NCI-H1930 (cell line): Measurements from ENCODE around the gene TGFB1.
A peak's percentile ranks its signal among the peaks of the same experiment; 100 is the strongest.
"Not testable (repeated sequence)": the region's sequence is repeated elsewhere in the genome, so short reads cannot be mapped to it uniquely, and the experiment has no call there.

Source experiments
- DNase-seq, 2 experiments: peaks; one replicate each; lab custom pipeline; 2025; lab: John Stamatoyannopoulos, UW

The TGFB1 gene

DNA sequence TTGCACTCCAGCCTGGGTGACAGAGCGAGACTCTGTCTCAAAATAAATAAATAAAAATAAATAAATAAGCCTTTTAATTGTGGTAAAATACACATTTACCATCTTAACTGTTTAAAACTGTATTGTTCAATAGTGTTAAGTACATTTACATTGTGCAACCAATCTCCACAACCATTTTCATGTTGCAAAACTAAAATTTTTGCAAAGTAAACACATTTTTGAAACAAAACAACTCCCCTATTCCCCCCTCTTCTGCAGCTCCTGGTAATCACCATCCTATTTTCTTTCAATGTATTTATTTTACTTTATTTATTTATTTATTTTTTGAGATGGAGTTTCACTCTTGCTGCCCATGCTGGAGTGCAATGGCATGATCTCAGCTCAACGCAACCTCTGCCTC lies 16.0 kb upstream of the TGFB1 start:
- DNase-seq: no peak

GRCh38 chr19:41367848-41368301 lies 14.2 kb upstream of the TGFB1 start:
- DNase-seq: no peak

- no peak for DNase-seq
Measured at GRCh38 chr19:41366089-41366488, 12.4 kb upstream of the TGFB1 start.

- no peak for DNase-seq
Measured at GRCh38 chr19:41364524-41365391, 11.0 kb upstream of the TGFB1 start.

DNA sequence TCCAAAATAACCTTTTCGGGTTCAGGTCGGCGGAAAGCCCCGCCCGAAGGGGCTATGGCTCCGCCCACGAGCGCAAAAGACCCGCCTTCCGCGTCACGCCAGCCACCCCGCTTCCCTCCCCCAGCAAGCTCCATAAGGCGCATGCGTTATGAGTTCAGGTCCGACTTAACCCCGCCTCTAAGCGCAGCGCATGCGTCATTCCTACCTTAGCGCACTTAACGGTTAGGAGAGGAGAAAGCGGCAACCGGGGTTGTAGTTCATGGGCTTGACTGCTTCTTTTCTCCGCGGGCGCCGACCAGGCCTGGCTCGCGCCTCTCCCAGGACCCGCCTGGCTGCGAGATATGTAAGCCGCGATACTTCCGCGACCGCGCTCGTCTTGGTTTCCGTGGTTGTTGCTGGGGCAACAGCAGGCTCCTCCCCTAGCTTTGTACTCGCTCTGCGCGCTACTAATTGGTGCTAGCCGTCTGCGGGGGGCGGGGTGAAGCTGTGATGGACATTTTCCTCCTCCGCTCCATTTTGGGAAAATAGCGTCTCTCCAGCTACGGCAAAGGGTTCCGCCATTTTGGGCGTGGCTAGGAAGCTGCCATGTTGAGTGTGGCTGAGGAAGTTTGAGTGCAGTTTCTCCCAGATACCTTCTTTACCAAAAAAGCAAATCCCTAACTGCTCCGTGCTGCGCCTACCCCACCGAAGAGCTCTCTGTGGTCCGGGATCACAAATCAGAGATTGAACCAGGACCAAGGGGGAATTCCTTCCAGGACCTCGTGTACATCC lies 10.2 kb upstream of the TGFB1 start, which contains the start of gene B9D2:
B9D2 (minus strand) TSS at position 397 of the 771 bp plus-strand sequence. CDS start 630 bp downstream, outside the sequence.
- peak; percentile 98 to 99 for DNase-seq

DNA sequence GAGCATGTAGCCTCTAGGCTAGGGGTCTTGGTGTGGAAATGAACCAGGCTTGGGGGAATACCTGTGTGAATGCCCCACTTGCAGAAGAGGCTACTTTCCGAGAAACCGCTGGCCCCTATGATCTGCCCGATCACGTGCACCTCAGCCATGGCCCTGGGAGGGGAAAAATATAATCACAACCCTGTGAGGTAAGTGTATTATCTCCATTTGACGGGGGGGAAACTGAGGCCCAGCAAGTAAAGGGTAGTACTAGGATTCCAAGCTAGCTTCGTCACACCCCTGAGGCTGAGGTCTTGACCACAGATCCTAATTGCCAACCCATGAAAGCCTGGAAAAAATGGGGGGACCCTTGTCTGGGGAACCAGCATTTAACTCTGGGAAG lies 9.6 kb upstream of the TGFB1 start:
- no peak for DNase-seq

GRCh38 chr19:41362143-41362847 lies 8.6 kb upstream of the TGFB1 start:
- no peak for DNase-seq

GRCh38 chr19:41359741-41360140 lies 6.0 kb upstream of the TGFB1 start:
- DNase-seq: no peak

GRCh38 chr19:41357746-41358145 lies 4.0 kb upstream of the TGFB1 start:
- DNase-seq: no peak

DNA sequence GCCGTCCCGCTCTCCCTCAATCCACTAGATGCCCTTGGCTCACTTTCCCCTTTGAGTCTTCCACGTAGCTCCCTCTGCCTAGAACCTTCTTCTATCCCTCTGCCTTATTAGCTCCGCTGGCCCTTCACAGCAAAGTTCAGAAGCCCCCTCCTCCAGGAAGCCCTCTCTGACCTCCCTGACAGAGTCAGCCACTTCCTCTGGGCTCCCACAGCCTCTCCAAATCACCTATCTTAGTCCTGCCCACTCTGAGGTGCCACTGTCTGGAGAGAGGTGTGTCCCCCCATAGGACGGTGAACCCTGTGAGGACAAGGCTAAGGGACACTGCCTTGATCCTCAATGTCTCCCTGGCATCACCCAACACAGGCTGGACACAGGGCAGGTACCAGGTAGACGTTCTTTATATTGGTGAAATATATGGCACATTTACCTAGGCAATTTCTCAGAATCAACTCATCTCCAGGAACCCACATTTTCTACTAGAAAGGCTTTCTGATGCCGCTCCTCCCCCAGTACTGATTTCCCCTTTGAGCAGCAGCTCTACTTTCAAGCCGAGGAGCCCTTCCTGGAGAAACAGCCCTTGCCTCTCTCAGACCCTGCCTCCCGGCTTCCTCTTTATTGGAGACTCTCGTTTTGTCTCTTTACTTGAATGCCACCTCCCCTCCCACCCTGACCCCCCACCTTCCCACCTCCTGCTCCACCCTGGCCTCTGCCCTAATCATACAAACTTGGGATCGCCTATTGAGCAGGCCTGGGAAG lies 3.4 kb upstream of the TGFB1 start:
- no peak for DNase-seq

DNA sequence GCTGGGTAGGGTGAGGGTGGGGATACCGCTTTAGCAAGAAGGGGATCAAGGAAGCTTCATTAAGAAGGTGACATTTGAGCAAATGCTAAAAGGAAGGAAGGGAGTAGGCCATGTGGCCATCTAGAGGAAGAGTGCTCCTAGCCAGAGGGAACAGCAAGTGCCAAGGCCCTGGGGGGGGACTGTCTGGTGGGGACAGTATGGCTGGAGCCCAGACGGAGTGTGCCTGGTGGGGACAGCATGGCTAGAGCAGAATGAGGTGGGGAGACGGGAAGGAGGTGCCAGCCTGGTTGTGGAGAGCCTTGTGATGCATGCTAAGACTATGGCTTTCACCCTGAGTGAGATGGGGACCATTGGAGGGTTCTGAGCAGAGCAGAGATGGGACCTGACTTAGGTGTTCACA lies 2.1 kb upstream of the TGFB1 start:
- no peak for DNase-seq

- DNase-seq: no peak
Measured at GRCh38 chr19:41355035-41355434, 1.3 kb upstream of the TGFB1 start.

GRCh38 chr19:41354343-41354953 lies 726 bp upstream of the TGFB1 start:
- DNase-seq: no peak

DNA sequence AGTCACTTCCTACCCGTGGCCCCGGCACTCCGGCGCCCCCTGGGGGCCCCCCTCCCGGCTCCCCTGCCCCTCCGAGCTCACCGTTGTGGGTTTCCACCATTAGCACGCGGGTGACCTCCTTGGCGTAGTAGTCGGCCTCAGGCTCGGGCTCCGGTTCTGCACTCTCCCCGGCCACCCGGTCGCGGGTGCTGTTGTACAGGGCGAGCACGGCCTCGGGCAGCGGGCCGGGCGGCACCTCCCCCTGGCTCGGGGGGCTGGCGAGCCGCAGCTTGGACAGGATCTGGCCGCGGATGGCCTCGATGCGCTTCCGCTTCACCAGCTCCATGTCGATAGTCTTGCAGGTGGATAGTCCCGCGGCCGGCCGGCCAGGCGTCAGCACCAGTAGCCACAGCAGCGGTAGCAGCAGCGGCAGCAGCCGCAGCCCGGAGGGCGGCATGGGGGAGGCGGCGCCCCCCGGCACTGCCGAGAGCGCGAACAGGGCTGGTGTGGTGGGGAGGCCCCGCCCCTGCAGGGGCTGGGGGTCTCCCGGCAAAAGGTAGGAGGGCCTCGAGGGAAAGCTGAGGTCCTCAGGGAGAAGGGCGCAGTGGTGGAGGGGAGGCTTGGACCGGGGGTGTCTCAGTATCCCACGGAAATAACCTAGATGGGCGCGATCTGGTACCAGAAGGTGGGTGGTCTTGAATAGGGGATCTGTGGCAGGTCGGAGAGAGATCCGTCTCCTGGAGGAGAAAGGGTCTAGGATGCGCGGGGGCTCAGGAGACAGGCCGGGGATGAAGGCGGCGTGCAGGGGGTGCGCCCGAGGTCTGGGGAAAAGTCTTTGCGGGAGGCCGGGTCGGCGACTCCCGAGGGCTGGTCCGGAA lies 885 bp downstream of the TGFB1 start:
- peak; percentile 60 to 75 for DNase-seq

DNA sequence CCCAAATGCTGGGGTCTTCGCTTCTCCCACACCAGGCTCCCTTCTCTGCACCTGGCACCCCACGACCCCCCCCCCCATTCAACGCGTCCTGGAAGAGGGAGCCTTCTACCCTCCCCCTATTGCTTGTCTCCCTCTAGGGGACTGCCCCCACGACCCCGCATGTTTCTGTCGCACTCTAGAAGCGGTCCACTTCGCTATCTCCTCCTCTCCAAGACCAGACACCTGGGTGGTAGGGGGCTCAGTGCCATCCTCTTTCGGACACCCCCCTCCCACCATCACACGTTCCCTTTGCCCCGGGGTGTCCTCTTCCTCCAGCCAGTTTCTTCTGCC lies 1.5 kb downstream of the TGFB1 start:
- no peak for DNase-seq

GRCh38 chr19:41351339-41352245 lies 2.1 kb downstream of the TGFB1 start:
- DNase-seq: no peak

GRCh38 chr19:41350735-41351338 lies 2.9 kb downstream of the TGFB1 start:
- no peak for DNase-seq

GRCh38 chr19:41346916-41347315 lies 6.8 kb downstream of the TGFB1 start:
- not testable (repeated sequence) for DNase-seq

GRCh38 chr19:41344162-41344561 lies 9.6 kb downstream of the TGFB1 start:
- no peak for DNase-seq
